HG03108 (cell line): ENCODE measurements around the gene SYNE4.
A peak's percentile ranks its signal among the peaks of the same experiment; 100 is the strongest.

Source experiments
- ATAC-seq: cut with Tn5 transposase; IDR thresholded peaks from one replicate; pipeline ENCODE4 v1.9.1; 2021; ENCODE audit warnings: moderate library complexity; ENCODE audit not compliant: unreplicated experiment

SYNE4 gene

DNA sequence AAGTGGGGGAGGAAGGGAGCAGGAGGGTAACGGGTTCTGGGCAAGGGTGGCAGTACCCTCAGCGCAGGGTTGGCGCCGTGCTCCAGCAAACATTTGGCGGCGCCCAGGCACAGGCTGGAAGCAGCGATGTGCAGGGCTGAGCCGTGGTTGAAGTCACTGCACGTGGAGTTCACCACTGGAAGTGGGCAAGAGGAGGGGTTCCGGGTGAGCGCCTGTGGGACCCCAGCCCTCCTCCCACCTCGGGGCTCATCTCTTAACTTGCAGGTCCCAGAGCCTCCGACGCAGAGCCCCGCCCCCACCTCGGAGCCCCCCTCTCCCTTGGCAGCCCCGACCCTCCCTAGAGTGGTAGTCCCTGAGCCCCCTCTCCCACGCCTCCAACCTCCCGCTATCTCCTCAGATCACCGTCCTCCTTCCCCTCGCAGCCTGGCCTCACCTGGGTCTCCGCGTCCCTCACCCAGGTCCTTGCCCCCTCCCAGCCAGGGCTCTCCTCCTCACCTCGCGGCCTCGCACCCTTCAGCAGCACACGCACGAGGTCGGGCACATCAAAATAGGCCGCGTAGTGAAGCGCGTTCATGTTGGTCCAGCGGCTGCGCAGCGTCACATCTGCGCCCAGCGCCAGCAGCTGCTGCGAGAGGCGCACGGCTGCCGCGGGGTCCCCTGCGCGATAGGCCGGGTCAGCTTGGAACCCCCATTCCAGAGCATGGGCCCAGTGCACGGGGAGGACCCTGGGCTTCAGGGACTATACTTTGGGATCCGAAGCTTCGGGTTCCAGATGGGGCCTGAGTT is 17.7 kb upstream of the SYNE4 start:
- ATAC-seq: no peak

DNA sequence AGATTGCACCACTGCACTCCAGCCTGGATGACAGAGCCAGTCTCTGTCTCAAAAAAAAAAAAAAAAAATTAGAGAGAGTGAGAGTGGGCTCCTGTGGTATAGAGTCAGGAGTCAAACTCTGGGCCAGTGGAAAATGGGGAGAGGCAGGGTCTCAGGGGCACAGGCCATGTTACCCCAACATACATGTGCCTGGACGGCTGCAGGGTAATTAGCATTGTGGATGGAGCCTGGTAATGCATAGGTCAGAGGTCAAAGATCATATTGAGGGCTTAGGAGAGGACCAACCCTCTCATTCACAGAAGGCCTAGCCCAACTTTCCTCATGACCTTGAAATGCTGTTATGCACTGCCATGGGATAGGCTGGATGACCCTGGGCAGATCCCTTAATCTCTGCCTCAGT is 16.9 kb upstream of the SYNE4 start:
- no peak for ATAC-seq

DNA sequence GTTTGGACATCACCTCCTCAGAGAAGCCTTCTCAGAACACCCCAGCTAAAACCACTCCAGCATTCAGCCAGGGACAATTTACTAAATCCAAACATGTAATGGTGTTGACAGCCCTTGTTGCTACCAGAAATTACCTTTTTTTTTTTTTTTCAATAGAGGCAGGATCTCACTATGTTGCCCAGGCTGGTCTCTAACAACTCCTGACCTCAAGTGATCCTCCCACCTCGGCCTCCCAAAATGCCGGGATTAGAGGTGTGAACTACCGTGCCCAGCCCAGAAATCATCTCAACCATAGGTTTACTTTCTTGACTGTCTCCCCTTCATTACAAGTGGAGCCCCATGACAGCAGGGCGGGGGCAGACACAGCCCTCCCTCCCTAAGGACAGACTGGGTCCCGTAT is 14.8 kb upstream of the SYNE4 start:
- no peak for ATAC-seq

DNA sequence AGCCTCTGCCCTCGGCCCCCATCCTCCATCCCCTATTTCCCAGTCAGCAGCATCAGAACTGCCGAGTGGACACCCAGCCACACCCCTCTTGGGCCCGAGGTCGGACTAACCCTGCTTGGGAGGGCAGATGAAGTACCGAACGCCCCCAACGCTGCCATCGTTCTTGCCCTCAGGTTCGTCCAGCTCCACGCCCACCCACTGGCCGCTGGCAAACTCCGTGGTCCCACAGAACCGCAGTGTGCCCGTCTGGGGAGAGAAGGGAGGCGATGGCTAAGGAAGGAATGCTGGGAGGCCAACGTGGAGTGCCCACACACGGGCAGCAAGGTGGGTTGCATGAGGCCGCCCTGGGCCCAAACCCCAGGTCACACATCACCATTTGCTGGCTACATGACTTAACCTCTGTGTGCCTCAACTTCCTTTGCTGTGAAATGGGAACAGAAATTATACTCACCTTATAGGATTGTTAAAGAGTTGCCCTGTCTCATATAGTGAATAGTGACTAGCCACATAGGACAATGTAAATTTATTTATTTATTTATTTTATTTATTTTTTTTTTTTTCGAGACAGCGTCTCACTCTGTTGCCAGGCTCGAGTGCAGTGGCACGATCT is 10.6 kb upstream of the SYNE4 start:
- ATAC-seq: no peak

DNA sequence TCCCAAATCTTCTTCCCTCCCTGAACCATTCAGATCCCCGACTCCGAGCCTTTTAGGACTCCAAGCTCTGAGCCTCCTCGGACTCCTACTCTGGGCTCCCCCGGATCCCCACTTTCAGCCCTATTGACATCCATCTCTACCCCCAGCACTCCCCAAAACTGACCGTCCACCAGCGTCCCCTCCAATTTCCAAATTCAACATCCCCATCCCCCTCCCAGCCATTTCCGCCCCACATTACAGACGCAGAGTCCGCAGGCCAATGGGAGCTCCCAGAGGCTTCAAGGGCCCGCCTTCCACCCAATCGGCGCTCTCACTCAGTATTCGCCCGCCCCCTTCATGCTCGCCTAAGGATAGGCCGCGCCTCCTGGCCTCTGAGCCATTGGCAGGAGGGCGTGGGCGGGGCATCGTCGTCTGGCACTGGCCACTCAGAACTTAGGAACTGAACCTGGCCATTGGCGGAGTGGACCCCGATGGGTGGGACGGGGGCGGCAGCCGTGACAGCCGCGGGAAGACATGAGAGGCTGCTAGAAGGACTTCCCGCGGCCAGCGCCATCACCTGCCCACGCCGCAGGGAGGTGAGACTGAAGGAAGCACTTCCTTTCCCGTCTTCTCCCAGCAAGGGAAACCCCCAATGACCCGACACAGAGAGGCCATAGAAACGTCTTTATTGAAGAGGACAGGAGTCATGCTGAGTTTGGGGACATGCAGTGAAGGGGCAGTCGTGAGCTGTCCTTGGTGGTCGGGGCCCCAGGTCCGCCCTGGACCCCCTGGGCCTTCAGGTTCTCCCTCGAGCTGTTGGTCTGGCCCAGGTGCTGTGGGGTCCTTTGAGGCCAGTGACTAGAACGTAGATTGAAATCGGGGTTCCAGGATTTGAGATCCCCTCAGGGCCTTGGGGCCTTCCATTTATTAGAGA is 5.7 kb upstream of the SYNE4 start, which contains the start of gene ALKBH6:
ALKBH6 (minus strand) TSS at position 202 of the 913 bp plus-strand sequence. CDS start 816 bp downstream, outside the sequence.
- peak; percentile 95 for ATAC-seq

DNA sequence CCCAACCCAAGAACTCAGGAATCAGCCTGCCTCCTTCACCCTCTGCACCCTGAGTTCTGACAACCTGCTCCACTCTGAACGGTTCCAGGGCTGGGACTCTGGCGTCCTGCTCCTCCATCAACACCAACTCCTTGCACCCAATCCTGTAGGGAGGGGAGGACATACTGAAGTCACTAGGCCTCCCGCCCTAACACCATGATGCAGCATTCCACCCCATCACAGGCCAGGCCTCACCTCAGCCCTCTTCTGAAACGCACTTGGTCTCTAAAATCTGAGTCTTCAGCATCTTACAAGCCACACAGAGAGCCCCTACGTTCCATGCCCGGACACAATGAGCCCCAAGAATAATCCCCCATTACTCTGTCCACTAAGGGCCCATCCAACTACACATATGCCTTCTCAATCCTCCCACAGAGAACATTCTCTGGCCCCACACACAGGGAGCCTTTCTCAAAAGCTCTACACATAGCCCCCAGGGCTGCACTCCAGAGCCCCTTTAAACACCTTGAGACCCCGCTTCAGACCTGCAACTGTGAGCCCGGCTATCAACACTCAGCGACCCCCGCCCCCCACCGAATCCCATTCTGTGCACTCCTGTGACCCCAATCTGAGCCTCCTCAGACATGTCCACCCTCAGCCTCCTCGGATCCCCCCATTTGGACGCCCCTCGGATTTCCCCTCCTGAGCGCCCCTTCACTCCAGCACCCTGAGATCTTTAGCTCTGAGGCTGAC is 4.8 kb upstream of the SYNE4 start:
- ATAC-seq: no peak

DNA sequence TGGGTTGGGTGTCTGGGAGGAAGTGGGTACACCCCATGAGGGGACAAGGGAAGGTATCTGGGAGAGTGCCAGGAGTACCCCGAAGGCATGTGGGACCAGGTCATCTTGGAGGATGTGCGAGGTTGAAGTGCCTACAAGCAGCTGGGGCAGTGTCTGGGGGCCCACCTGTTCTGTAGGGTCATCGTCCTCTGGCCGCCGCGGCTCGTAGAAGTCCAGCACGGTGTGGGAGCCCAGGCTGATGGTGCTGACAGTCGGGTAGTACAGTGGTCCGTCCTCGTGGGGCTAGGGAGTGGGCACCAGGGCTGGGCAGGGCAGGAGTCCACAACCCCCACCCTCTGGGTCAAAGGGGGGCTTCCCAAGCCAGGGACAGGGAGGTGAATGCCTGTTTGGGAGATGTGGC is 1.8 kb upstream of the SYNE4 start:
- no peak for ATAC-seq

DNA sequence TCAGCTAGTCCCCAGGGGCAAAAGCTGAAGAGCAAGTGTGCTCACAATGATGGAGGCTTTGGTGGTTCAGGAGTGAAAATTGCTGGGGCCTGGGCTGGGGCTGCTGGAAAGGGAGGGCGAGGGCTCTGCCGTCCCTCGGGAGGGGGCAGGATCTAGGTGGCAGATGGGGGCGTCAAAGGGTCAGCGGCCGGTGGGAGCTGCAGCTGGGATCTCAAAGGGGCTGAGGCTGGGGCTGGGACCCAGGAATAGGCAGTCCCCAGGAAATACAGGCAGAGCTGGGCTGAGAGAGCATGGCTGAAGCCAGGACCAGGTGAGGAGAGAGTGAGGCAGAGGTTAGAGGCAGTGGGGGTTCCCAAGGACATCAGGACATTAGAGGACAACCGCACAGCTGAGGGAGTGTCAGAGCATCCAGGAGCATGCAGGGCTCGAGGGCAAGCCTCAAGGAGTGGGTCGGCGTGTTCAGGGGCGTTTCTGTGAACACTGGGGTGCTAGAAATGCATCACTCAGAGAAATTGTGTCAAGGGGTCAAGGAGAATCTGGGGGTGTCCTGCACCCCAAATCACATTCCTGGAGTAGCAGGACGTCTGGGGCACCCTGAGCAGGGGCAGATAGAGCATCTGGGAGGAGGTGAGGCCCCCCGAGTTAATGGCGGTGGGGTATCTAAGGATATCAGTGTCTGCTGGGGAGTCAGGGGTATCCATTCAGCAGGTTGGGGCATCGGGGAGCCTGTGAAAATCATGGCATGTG is 1.2 kb upstream of the SYNE4 start:
- no peak for ATAC-seq

DNA sequence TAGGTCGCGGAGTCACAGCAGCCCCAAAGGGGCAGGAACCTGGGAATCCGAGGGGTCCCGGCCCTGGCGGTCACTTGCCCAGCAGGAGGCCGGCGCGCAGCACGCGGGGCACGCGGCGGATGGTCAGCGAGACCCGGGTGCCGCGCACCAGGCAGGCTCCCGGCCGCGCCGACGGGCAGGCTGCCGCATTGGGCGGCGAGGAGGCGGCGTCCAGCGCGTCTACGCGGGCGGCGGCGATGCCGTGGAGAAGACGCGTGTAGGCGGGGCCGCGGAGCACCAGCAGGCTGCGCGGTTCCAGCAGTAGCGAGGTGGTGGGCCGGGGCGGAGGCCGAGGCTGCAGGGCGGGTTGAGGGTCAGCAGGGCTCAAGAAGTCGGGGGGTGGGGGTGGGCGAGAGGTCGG is 607 bp upstream of the SYNE4 start:
- no peak for ATAC-seq

DNA sequence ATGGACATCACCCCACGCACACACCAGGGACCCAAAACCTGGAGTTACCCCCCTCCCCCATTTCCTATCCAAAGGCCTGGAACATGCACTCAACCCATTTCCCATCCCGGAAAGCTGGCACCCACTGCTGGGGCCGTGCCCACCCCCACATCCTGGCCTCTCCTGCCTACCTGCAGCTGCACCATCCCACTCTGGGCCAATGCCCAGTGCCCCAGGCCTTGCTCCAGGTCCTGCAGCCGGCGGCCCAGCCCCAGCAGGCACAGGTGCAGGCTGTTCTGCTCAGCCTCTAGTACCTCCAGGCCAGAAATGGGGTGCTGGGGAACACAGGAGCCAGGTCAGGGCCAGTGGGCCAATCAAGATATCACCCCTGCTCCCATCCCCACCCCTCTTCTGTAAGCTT is 1.7 kb downstream of the SYNE4 start:
- ATAC-seq: no peak

DNA sequence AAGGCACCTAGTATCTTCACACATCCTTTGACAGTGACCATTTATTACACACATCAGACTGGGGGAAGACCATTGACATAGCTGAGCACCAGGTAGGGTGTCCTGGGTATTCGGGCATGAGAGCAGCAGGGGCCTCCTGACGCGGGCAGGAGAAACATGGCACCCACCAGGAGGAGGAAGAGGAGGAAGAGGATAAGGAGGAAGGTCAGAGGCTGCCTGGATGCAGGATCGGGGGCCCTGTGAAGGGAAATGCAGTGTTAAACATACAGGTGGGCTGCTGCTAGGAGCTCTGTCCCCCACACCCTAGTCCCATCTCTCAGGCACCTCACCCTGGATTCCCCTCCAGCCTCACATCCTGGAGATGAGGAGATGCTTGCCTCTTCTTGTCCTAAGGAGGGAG is 5.3 kb downstream of the SYNE4 start:
- ATAC-seq: no peak

DNA sequence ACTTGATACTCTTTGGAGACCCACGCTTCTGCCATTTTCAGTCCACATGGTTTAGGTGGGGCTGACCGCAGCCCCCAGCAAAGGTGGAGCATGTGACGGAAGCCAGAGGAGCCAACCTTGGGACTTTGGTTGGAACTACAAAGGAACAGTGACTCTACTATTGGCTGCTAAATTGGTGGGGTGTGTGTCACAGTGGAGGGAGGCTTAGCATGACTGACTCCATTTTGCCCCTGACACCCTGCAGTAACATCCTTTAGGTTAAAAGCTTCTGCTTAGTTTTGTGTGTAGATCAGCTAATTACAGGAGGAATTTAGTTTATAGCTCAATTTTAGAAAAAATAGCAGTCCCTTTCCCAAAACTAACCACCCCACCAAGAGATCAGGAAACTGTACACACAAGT is 7.0 kb downstream of the SYNE4 start:
- no peak for ATAC-seq

DNA sequence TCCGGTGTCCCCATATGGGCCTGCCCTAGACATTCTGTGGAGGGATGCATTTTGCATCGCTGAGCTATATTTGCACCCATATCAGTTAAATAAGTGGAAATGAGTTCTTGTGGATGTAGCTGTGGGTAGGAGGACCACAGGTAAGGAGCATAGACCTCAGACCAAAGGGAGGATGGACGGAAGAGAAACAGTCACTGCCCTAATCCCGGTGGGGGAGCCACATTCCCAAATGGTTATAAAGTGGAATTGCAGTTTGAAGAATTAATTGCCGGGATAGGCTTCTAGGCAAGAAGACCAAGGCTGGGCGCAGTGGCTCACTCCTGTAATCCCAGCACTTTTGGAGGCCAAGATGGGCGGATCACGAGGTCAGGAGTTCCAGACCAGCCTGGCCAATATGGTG is 11.8 kb downstream of the SYNE4 start:
- no peak for ATAC-seq

DNA sequence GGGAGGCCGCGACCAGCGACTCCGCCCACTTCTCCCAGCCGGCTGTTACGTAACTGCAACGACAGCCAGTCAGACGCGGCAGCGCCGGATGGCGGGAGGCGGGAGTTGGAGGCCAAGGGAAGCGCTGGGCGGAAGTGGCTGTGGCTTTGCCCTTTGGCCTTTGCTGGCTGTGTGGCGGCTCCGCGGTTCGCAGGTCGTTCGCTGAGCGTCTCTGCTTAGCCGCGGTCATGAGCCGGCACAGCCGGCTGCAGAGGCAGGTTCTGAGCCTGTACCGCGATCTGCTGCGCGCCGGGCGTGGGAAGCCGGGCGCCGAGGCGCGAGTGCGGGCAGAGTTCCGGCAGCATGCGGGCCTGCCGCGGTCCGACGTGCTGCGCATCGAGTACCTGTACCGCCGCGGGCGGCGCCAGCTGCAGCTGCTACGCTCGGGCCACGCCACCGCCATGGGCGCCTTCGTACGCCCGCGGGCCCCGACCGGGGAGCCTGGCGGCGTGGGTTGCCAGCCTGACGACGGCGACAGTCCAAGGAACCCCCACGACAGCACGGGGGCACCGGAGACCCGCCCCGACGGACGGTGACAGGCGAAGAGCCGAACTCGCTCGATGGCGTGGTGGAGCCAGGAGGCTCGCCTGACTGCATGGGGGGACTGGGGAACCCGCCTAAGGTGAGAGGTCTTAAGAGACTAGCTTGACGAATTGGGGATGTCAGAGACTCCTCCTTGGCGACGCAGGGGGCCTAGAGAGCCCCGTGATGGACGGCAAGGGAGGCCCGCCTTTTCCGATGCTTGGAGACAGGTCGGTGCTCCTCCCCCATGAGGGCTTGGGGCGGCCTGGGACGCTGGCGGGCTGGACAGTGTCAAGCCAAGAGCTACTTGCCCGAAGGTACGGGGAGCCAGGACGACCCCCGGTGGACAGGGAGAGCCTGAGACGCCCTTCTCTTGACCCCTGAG is 13.3 kb downstream of the SYNE4 start, which contains the start of gene SDHAF1:
SDHAF1 (plus strand) TSS at position 141 of the 946 bp plus-strand sequence; CDS start at position 228, 87 bp downstream.
- ATAC-seq: peak; percentile 78

DNA sequence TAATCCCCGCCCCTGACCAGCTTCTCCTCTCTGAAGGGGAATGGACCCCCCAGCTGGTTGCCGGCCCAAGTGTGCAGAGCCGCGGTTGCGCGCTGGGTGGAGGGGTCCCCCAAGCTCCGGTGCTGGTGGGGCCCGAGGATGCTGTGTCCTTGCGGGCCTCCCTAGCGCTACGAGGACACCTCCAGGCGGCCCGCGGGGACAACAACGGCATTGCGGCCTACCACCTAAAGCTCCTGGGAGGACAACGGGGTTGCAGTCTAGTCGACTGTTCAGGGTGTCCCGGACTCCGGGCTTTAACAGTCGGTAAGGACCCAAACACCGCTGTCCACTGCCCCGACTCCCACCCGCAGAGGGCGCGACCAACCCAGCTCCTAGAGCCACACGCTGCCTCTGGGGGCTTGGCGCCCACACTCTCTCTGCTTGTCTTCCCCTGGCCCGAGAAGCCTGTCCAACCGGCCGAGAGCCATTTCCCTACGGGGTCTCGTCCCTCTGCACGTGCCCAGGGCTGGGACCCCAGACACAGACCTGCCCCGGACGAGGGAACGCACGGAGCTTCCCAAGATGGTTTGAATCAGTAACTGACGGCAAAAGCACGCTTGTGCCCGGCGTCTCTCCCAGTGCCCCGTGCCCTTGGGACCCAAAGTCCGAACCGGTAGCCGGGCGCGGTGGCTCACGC is 14.6 kb downstream of the SYNE4 start:
- no peak for ATAC-seq

DNA sequence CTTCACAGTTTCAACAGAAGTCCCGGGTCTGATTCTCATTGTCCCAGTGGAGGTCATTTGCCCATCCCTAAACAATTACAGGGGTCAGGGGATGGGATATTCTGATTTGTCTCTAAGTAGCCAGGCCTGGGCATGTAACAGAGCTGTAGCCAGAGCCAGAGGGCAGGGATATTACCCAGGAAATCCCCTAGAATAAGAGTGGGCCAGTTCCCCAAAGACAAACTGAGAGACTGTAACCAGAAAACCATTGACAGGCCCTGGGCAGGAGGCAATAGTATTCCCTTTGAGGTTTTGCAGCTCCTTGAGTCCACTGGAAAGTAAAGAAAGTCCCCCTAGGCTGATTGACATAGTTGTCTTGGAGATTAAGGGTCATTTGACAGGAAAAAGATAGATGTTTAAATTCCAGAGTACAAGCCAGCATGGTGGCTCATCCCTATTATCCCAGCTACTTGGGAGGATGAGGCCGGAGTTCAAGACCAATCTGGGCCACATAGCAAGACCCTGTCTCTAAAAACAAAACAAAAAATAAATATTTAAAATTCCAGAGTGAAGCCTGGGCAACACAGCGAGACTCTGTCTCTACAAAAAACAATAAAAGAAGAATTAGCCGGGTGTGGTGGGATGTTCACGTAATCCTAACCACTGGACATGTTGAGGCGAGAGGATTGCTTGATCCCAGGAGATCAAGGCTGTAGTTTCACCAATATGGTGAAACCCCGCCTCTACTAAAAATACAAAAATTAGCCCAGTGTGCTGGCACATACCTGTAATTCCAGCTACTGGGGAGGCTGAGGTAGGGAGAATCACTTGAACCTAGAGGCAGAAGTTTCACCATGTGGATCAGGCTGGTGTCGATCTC is 15.5 kb downstream of the SYNE4 start:
- no peak for ATAC-seq

DNA sequence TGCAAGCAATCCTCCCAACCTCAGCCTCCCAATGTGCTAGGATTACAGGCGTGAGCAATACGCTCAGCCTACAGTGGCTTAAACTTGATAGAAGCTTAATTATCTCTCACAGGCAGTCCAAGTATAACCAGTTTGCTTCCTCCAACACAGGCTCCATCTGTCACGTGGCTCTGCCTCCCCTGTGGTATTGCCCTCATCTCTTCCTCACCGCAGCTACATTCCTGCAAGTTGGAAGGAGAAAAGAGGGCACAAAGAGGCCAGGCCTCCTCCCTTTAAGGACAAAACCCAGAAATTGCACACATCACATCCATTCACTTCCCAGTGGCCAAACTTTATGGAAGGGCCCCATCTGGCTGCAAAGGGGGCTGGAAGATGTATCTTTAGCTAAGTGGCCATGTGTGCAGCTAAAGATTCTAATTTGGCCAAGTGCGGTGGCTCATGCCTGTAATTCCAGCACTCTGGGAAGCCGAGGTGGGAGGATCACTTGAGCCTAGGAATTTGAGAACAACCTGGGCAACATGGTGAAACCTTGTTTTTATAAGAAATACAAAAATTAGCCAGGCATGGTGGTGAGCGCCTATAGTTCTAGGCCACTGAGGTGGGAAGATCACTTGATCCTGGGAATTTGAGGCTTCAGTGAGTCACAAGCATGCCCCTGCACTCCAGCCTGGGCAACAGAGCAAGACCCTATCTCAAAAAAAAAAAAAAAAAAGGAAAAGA is 16.7 kb downstream of the SYNE4 start:
- no peak for ATAC-seq
